ENCODE data around the gene KIR3DL3.
"Not testable (repeated sequence)": the region's sequence is repeated elsewhere in the genome, so short reads cannot be mapped to it uniquely, and the experiment has no call there.

Gene KIR3DL3

GRCh38 chr19:54724142-54724541, at the start of gene KIR3DL3:
Gene KIR3DL3, plus strand, starts transcription at chr19:54724442. Its CDS starts 55 bp downstream, at chr19:54724497.
- Histone ChIP-seq H3K27ac (ENCODE audit: low read length) (no peak within 1 kb of the TSS), H3K4me1 (ENCODE audit: control insufficient read depth, insufficient read depth, low read length) (no peaks in the 10 kb centered on the region), H3K9ac (ENCODE audit: low read length in 2 of 2) (no peak within 1 kb of the TSS), H3K4me3 (ENCODE audit: low read length in 2 of 2) (no peak within 1 kb of the TSS), H3K27me3 (ENCODE audit: control insufficient read depth in 1 of 2, insufficient read depth in 2 of 2, low read length in 2 of 2) (no peaks in the 10 kb centered on the region), H3K36me3 (ENCODE audit: control insufficient read depth in 2 of 2, insufficient read depth in 2 of 2, low read length in 2 of 2) (no peaks in the 10 kb centered on the region), H3K9me3 (ENCODE audit: control insufficient read depth in 2 of 2, low read length in 2 of 2) (peaks cover 0 to 8% of the 10 kb centered on the region in 2 donors)

- not testable (repeated sequence) for H3K36me3 ChIP-seq (ENCODE audit: control insufficient read depth in 2 of 2, insufficient read depth in 2 of 2, low read length in 2 of 2); H3K4me3 ChIP-seq (ENCODE audit: low read length in 2 of 2); H3K27ac ChIP-seq (ENCODE audit: low read length); H3K9me3 ChIP-seq (ENCODE audit: control insufficient read depth in 2 of 2, low read length in 2 of 2); H3K9ac ChIP-seq (ENCODE audit: low read length in 2 of 2); H3K4me1 ChIP-seq (ENCODE audit: control insufficient read depth, insufficient read depth, low read length); H3K27me3 ChIP-seq (ENCODE audit: control insufficient read depth in 1 of 2, insufficient read depth in 2 of 2, low read length in 2 of 2)
These were observed 47.9 kb upstream of the KIR3DL3 start for GRCh38 chr19:54676210-54676834.

- Histone ChIP-seq H3K36me3 (ENCODE audit: control insufficient read depth in 2 of 2, insufficient read depth in 2 of 2, low read length in 2 of 2) (no peaks in the 10 kb centered on the region), H3K27ac (ENCODE audit: low read length) (no peak overlapping the region), H3K9me3 (ENCODE audit: control insufficient read depth in 2 of 2, low read length in 2 of 2) (no peaks in the 10 kb centered on the region), H3K4me1 (ENCODE audit: control insufficient read depth, insufficient read depth, low read length) (no peaks in the 10 kb centered on the region), H3K9ac (ENCODE audit: low read length in 2 of 2) (no peak overlapping the region), H3K4me3 (ENCODE audit: low read length in 2 of 2) (no peak overlapping the region), H3K27me3 (ENCODE audit: control insufficient read depth in 1 of 2, insufficient read depth in 2 of 2, low read length in 2 of 2) (peaks cover 0 to 2% of the 10 kb centered on the region in 2 donors)
These were observed 47.0 kb upstream of the KIR3DL3 start for GRCh38 chr19:54677217-54677616.

GRCh38 chr19:54681596-54681995, 42.6 kb upstream of the KIR3DL3 start:
- not testable (repeated sequence) for H3K9ac ChIP-seq (ENCODE audit: low read length in 2 of 2); H3K36me3 ChIP-seq (ENCODE audit: control insufficient read depth in 2 of 2, insufficient read depth in 2 of 2, low read length in 2 of 2); H3K4me3 ChIP-seq (ENCODE audit: low read length in 2 of 2); H3K27ac ChIP-seq (ENCODE audit: low read length); H3K27me3 ChIP-seq (ENCODE audit: control insufficient read depth in 1 of 2, insufficient read depth in 2 of 2, low read length in 2 of 2); H3K9me3 ChIP-seq (ENCODE audit: control insufficient read depth in 2 of 2, low read length in 2 of 2); H3K4me1 ChIP-seq (ENCODE audit: control insufficient read depth, insufficient read depth, low read length)

GRCh38 chr19:54682306-54682856, 41.9 kb upstream of the KIR3DL3 start:
- H3K9ac ChIP-seq (ENCODE audit: low read length in 2 of 2): no peak overlapping the region
- H3K9me3 ChIP-seq (ENCODE audit: control insufficient read depth in 2 of 2, low read length in 2 of 2): no peaks in the 10 kb centered on the region
- H3K4me3 ChIP-seq (ENCODE audit: low read length in 2 of 2): no peak overlapping the region
- H3K27me3 ChIP-seq (ENCODE audit: control insufficient read depth in 1 of 2, insufficient read depth in 2 of 2, low read length in 2 of 2): peaks cover 5 to 7% of the 10 kb centered on the region in 2 donors
- H3K4me1 ChIP-seq (ENCODE audit: control insufficient read depth, insufficient read depth, low read length): no peaks in the 10 kb centered on the region
- no peaks in the 10 kb centered on the region for H3K36me3 ChIP-seq (ENCODE audit: control insufficient read depth in 2 of 2, insufficient read depth in 2 of 2, low read length in 2 of 2)
- no peak overlapping the region for H3K27ac ChIP-seq (ENCODE audit: low read length)

- no peaks in the 10 kb centered on the region for H3K4me1 ChIP-seq (ENCODE audit: control insufficient read depth, insufficient read depth, low read length)
- H3K9me3 ChIP-seq (ENCODE audit: control insufficient read depth in 2 of 2, low read length in 2 of 2): no peaks in the 10 kb centered on the region
- peaks cover 5 to 7% of the 10 kb centered on the region in 2 donors for H3K27me3 ChIP-seq (ENCODE audit: control insufficient read depth in 1 of 2, insufficient read depth in 2 of 2, low read length in 2 of 2)
- no peak overlapping the region for H3K9ac ChIP-seq (ENCODE audit: low read length in 2 of 2)
- H3K27ac ChIP-seq (ENCODE audit: low read length): no peak overlapping the region
- H3K4me3 ChIP-seq (ENCODE audit: low read length in 2 of 2): no peak overlapping the region
- H3K36me3 ChIP-seq (ENCODE audit: control insufficient read depth in 2 of 2, insufficient read depth in 2 of 2, low read length in 2 of 2): no peaks in the 10 kb centered on the region
These were observed 39.7 kb upstream of the KIR3DL3 start for GRCh38 chr19:54684527-54684926.

- Histone ChIP-seq H3K4me1 (ENCODE audit: control insufficient read depth, insufficient read depth, low read length) (no peaks in the 10 kb centered on the region), H3K9ac (ENCODE audit: low read length in 2 of 2) (no peak overlapping the region), H3K36me3 (ENCODE audit: control insufficient read depth in 2 of 2, insufficient read depth in 2 of 2, low read length in 2 of 2) (no peaks in the 10 kb centered on the region), H3K27me3 (ENCODE audit: control insufficient read depth in 1 of 2, insufficient read depth in 2 of 2, low read length in 2 of 2) (peaks cover 0 to 8% of the 10 kb centered on the region in 2 donors), H3K27ac (ENCODE audit: low read length) (no peak overlapping the region), H3K9me3 (ENCODE audit: control insufficient read depth in 2 of 2, low read length in 2 of 2) (peaks cover 0 to 4% of the 10 kb centered on the region in 2 donors), H3K4me3 (ENCODE audit: low read length in 2 of 2) (no peak overlapping the region)
These were observed 32.5 kb upstream of the KIR3DL3 start for GRCh38 chr19:54691582-54692297.

GRCh38 chr19:54692298-54692615, 32.0 kb upstream of the KIR3DL3 start:
- Histone ChIP-seq H3K27ac (ENCODE audit: low read length) (no peak overlapping the region), H3K36me3 (ENCODE audit: control insufficient read depth in 2 of 2, insufficient read depth in 2 of 2, low read length in 2 of 2) (no peaks in the 10 kb centered on the region), H3K9me3 (ENCODE audit: control insufficient read depth in 2 of 2, low read length in 2 of 2) (peaks cover 0 to 4% of the 10 kb centered on the region in 2 donors), H3K9ac (ENCODE audit: low read length in 2 of 2) (no peak overlapping the region), H3K27me3 (ENCODE audit: control insufficient read depth in 1 of 2, insufficient read depth in 2 of 2, low read length in 2 of 2) (peaks cover 0 to 9% of the 10 kb centered on the region in 2 donors), H3K4me1 (ENCODE audit: control insufficient read depth, insufficient read depth, low read length) (no peaks in the 10 kb centered on the region), H3K4me3 (ENCODE audit: low read length in 2 of 2) (no peak overlapping the region)

GRCh38 chr19:54694648-54695047, 29.6 kb upstream of the KIR3DL3 start:
- Histone ChIP-seq H3K27me3 (ENCODE audit: control insufficient read depth in 1 of 2, insufficient read depth in 2 of 2, low read length in 2 of 2) (peaks cover 0 to 9% of the 10 kb centered on the region in 2 donors), H3K4me3 (ENCODE audit: low read length in 2 of 2) (no peak overlapping the region), H3K9ac (ENCODE audit: low read length in 2 of 2) (no peak overlapping the region), H3K27ac (ENCODE audit: low read length) (no peak overlapping the region), H3K9me3 (ENCODE audit: control insufficient read depth in 2 of 2, low read length in 2 of 2) (peaks cover 0 to 4% of the 10 kb centered on the region in 2 donors), H3K36me3 (ENCODE audit: control insufficient read depth in 2 of 2, insufficient read depth in 2 of 2, low read length in 2 of 2) (no peaks in the 10 kb centered on the region), H3K4me1 (ENCODE audit: control insufficient read depth, insufficient read depth, low read length) (no peaks in the 10 kb centered on the region)

- Histone ChIP-seq H3K27ac (ENCODE audit: low read length) (no peak overlapping the region), H3K9ac (ENCODE audit: low read length in 2 of 2) (no peak overlapping the region), H3K9me3 (ENCODE audit: control insufficient read depth in 2 of 2, low read length in 2 of 2) (peaks cover 0 to 4% of the 10 kb centered on the region in 2 donors), H3K4me3 (ENCODE audit: low read length in 2 of 2) (no peak overlapping the region), H3K27me3 (ENCODE audit: control insufficient read depth in 1 of 2, insufficient read depth in 2 of 2, low read length in 2 of 2) (peaks cover 0 to 11% of the 10 kb centered on the region in 2 donors), H3K36me3 (ENCODE audit: control insufficient read depth in 2 of 2, insufficient read depth in 2 of 2, low read length in 2 of 2) (no peaks in the 10 kb centered on the region), H3K4me1 (ENCODE audit: control insufficient read depth, insufficient read depth, low read length) (no peaks in the 10 kb centered on the region)
These were observed 28.1 kb upstream of the KIR3DL3 start for GRCh38 chr19:54696117-54696548.

- H3K9me3 ChIP-seq (ENCODE audit: control insufficient read depth in 2 of 2, low read length in 2 of 2): peaks cover 0 to 1% of the 10 kb centered on the region in 2 donors
These were observed 27.5 kb upstream of the KIR3DL3 start for GRCh38 chr19:54696766-54697165.

More at GRCh38 chr19:54696766-54697165, 27.5 kb upstream of the KIR3DL3 start:
- H3K4me1 ChIP-seq (ENCODE audit: control insufficient read depth, insufficient read depth, low read length): no peaks in the 10 kb centered on the region
- H3K27ac ChIP-seq (ENCODE audit: low read length): no peak overlapping the region
- no peak overlapping the region for H3K4me3 ChIP-seq (ENCODE audit: low read length in 2 of 2)
- peaks cover 0 to 11% of the 10 kb centered on the region in 2 donors for H3K27me3 ChIP-seq (ENCODE audit: control insufficient read depth in 1 of 2, insufficient read depth in 2 of 2, low read length in 2 of 2)
- no peaks in the 10 kb centered on the region for H3K36me3 ChIP-seq (ENCODE audit: control insufficient read depth in 2 of 2, insufficient read depth in 2 of 2, low read length in 2 of 2)
- H3K9ac ChIP-seq (ENCODE audit: low read length in 2 of 2): no peak overlapping the region

Data from stomach smooth muscle (tissue), 2 donors.